HepG2 (cell line): Measurements from ENCODE around the gene UBE2O. TPM values are rescaled to one million over a fixed set of nuclear protein-coding genes. Genes with fewer than 3 reads are reported as not detected.
A peak's percentile ranks its signal among the peaks of the same experiment; 100 is the strongest.

Source experiments
- BCL6 ChIP-seq: IDR thresholded peaks from 2 replicates; pipeline ENCODE4 v1.6.1; 2016; ENCODE audit warnings: missing genetic modification reagents, missing compliant biosample characterization
- DPF2 ChIP-seq: sonication (generic); formaldehyde crosslinking; IDR thresholded peaks from 2 replicates; pipeline ENCODE4 v1.4.0; 2020; ENCODE audit warnings: mild to moderate bottlenecking, low read depth, missing genetic modification reagents, borderline replicate concordance
- DZIP1 ChIP-seq: sonication (generic); formaldehyde crosslinking; IDR thresholded peaks from 2 replicates; pipeline ENCODE4 v1.5.0; 2020; ENCODE audit warnings: mild to moderate bottlenecking, missing genetic modification reagents
- ELF4 ChIP-seq: sonication (generic); formaldehyde crosslinking; IDR thresholded peaks from 2 replicates; pipeline ENCODE4 v1.5.0; 2020; ENCODE audit warnings: missing genetic modification reagents, mild to moderate bottlenecking, moderate library complexity, borderline replicate concordance
- FOXJ3 ChIP-seq: sonication (generic); formaldehyde crosslinking; IDR thresholded peaks from 2 replicates; pipeline ENCODE4 v1.4.0; 2020; ENCODE audit warnings: missing genetic modification reagents, mild to moderate bottlenecking, borderline replicate concordance
- GABPA ChIP-seq, 2 experiments: IDR thresholded peaks; 2 replicates each; pipeline ENCODE4 v1.6.1; 2011 to 2016; ENCODE audit warnings: low read depth in 2 of 2, low read length in 1 of 2, missing biosample characterization in 1 of 2, missing genetic modification characterization in 1 of 2
- HOXA7 ChIP-seq: sonication (generic); formaldehyde crosslinking; IDR thresholded peaks from 2 replicates; pipeline ENCODE4 v1.8.1; 2022; ENCODE audit warnings: mild to moderate bottlenecking, missing genetic modification reagents, moderate library complexity
- NFIC ChIP-seq: IDR thresholded peaks from 2 replicates; pipeline ENCODE4 v1.6.1; 2012; ENCODE audit warnings: mild to moderate bottlenecking, low read length, inconsistent platforms
- PCBP1 ChIP-seq: fragments of 200-400 bp; formaldehyde crosslinking; IDR thresholded peaks from 2 replicates; pipeline ENCODE4 v1.6.1; 2017; ENCODE audit warnings: mild to moderate bottlenecking, low read depth, low read length, borderline replicate concordance
- RFX5 ChIP-seq: IDR thresholded peaks from 2 replicates; pipeline ENCODE4 v1.6.1; 2011; ENCODE audit warnings: low read depth, low read length, improper control_type of control experiment
- SRF ChIP-seq: IDR thresholded peaks from 2 replicates; pipeline ENCODE4 v1.6.1; 2011; ENCODE audit warnings: mild to moderate bottlenecking, low read depth, low read length, moderate library complexity
- ZNF224 ChIP-seq: sonication (generic); formaldehyde crosslinking; IDR thresholded peaks from 2 replicates; pipeline ENCODE4 v1.5.0; 2020; ENCODE audit warnings: mild to moderate bottlenecking, missing genetic modification reagents
- ZNF34 ChIP-seq: sonication (generic); formaldehyde crosslinking; IDR thresholded peaks from 2 replicates; pipeline ENCODE4 v1.4.0; 2020; ENCODE audit warnings: mild to moderate bottlenecking, missing genetic modification reagents, borderline replicate concordance
- ZNF383 ChIP-seq: sonication (generic); formaldehyde crosslinking; IDR thresholded peaks from 2 replicates; pipeline ENCODE4 v1.4.0; 2020; ENCODE audit warnings: missing genetic modification reagents, mild to moderate bottlenecking, borderline replicate concordance
- ZNF570 ChIP-seq: sonication (generic); formaldehyde crosslinking; IDR thresholded peaks from 2 replicates; pipeline ENCODE4 v1.4.0; 2020; ENCODE audit warnings: mild to moderate bottlenecking, missing genetic modification reagents, borderline replicate concordance
- ZNF7 ChIP-seq: IDR thresholded peaks from 2 replicates; pipeline ENCODE4 v1.6.1; 2016; ENCODE audit warnings: missing biosample characterization, missing genetic modification reagents
- ZNF83 ChIP-seq: sonication (generic); formaldehyde crosslinking; IDR thresholded peaks from 2 replicates; pipeline ENCODE4 v1.4.0; 2020; ENCODE audit warnings: missing genetic modification reagents, mild to moderate bottlenecking, borderline replicate concordance
- polyA plus RNA-seq, 8 experiments: library from polyadenylated mRNA; depleted of rRNA in 3 of 8; stranded (reverse) in 7 of 8; unstranded in 1 of 8; fragments of >200 nt; fragmentation: Illumina TruSeq in 4 of 8; extraction: Trizol in 4 of 8; gene quantifications; 2 replicates each; pipeline versions ENCODE4 v1.2.1 to v1.2.3, GENCODE V29; 2011 to 2016; ENCODE audit warnings: low read depth in 4 of 8, missing spikeins in 1 of 8, mixed read lengths in 1 of 8; ENCODE audit not compliant: insufficient read depth in 1 of 8
- total RNA-seq, 5 experiments: library from RNA; depleted of rRNA; stranded (reverse); fragments of >200 nt; fragmentation: Illumina TruSeq; extraction: Trizol; gene quantifications; 2 replicates each; pipeline ENCODE4 v1.2.3, GENCODE V29; 2016; ENCODE audit warnings: low read depth in 1 of 5
- TF ChIP-seq, protein P1 (sequence below): sonication (generic); formaldehyde crosslinking; IDR thresholded peaks from 2 replicates; pipeline ENCODE4 v1.5.1; 2020; ENCODE audit warnings: missing genetic modification reagents, mild to moderate bottlenecking, borderline replicate concordance
- TF ChIP-seq, protein P2 (sequence below): IDR thresholded peaks from 2 replicates; pipeline ENCODE4 v1.6.1; 2018; ENCODE audit warnings: missing genetic modification reagents, mild to moderate bottlenecking, missing compliant biosample characterization
- TF ChIP-seq, protein P3 (sequence below): sonication (generic); formaldehyde crosslinking; conservative IDR thresholded peaks from 2 replicates; pipeline ENCODE4 v1.4.0; 2020; ENCODE audit warnings: mild to moderate bottlenecking, missing genetic modification reagents, moderate library complexity

Gene UBE2O
- total and polyA plus RNA-seq, 2 of the 13 experiments (the other 11 are each of a cell fraction or from before 2014, with no cell fraction given) = 21.5 to 23.5 TPM

DNA sequence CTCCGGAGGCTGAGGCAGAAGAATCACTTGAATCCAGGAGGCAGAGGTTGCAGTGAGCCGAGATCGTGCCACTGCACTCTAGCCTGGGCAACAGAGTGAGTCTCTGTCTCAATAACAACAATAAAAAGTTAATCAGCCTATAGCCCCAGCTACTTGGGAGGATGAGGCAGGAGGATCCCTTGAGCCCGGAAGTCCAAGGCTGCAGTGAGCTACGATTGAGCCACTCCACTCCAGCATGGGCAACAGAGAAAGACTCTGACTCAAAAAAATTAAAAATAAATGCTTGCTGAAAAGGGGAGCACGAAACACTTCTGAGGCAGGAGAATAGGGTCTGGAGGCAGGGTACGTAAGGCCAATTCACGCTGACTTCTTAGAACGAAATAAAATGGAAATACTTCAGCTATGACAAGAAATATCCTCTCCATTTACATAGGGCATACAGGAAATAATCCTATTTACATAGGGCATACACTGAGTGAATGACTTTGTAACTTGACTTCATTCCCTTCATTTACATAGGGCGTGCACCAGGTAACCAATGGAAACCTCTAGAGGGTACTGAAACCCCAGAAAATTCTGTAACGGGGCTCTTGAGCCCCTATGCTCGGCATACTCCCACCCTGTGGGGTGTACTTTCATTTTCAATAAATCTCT, 96.0 kb downstream of the UBE2O start (continued):
- TF ChIP-seq, protein P1, sequence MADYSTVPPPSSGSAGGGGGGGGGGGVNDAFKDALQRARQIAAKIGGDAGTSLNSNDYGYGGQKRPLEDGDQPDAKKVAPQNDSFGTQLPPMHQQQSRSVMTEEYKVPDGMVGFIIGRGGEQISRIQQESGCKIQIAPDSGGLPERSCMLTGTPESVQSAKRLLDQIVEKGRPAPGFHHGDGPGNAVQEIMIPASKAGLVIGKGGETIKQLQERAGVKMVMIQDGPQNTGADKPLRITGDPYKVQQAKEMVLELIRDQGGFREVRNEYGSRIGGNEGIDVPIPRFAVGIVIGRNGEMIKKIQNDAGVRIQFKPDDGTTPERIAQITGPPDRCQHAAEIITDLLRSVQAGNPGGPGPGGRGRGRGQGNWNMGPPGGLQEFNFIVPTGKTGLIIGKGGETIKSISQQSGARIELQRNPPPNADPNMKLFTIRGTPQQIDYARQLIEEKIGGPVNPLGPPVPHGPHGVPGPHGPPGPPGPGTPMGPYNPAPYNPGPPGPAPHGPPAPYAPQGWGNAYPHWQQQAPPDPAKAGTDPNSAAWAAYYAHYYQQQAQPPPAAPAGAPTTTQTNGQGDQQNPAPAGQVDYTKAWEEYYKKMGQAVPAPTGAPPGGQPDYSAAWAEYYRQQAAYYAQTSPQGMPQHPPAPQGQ (CRISPR knock-in tag) = no peak
- TF ChIP-seq FOXJ3 (CRISPR knock-in tag) = no peak
- TF ChIP-seq GABPA (IDR thresholded peaks at IDR 0.05; ENCODE audit: low read depth, low read length) = no peak
- TF ChIP-seq GABPA (CRISPR knock-in tag; IDR thresholded peaks at IDR 0.05; ENCODE audit: low read depth) = peak; percentile 10; the same call in 1 of the 2 replicates
- TF ChIP-seq, protein P2, sequence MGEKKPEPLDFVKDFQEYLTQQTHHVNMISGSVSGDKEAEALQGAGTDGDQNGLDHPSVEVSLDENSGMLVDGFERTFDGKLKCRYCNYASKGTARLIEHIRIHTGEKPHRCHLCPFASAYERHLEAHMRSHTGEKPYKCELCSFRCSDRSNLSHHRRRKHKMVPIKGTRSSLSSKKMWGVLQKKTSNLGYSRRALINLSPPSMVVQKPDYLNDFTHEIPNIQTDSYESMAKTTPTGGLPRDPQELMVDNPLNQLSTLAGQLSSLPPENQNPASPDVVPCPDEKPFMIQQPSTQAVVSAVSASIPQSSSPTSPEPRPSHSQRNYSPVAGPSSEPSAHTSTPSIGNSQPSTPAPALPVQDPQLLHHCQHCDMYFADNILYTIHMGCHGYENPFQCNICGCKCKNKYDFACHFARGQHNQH = no peak
- 0 out of 2 replicates have a peak, but pooled peaks have one; percentile 28 for TF ChIP-seq DPF2 (CRISPR knock-in tag)
- no peak for TF ChIP-seq ZNF224 (CRISPR knock-in tag)
- TF ChIP-seq ZNF34 = no peak; the same call in 1 of the 2 replicates
- no peak for TF ChIP-seq RFX5
- TF ChIP-seq ZNF7 (CRISPR knock-in tag) = no peak
- TF ChIP-seq DZIP1 (CRISPR knock-in tag) = no peak
- TF ChIP-seq HOXA7 (CRISPR knock-in tag) = no peak
- no peak for TF ChIP-seq SRF
- TF ChIP-seq ZNF83 (CRISPR knock-in tag) = no peak
- TF ChIP-seq NFIC = no peak
- TF ChIP-seq, protein P3, sequence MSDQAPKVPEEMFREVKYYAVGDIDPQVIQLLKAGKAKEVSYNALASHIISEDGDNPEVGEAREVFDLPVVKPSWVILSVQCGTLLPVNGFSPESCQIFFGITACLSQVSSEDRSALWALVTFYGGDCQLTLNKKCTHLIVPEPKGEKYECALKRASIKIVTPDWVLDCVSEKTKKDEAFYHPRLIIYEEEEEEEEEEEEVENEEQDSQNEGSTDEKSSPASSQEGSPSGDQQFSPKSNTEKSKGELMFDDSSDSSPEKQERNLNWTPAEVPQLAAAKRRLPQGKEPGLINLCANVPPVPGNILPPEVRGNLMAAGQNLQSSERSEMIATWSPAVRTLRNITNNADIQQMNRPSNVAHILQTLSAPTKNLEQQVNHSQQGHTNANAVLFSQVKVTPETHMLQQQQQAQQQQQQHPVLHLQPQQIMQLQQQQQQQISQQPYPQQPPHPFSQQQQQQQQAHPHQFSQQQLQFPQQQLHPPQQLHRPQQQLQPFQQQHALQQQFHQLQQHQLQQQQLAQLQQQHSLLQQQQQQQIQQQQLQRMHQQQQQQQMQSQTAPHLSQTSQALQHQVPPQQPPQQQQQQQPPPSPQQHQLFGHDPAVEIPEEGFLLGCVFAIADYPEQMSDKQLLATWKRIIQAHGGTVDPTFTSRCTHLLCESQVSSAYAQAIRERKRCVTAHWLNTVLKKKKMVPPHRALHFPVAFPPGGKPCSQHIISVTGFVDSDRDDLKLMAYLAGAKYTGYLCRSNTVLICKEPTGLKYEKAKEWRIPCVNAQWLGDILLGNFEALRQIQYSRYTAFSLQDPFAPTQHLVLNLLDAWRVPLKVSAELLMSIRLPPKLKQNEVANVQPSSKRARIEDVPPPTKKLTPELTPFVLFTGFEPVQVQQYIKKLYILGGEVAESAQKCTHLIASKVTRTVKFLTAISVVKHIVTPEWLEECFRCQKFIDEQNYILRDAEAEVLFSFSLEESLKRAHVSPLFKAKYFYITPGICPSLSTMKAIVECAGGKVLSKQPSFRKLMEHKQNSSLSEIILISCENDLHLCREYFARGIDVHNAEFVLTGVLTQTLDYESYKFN = peak; percentile 36; the same call in 1 of the 2 replicates
- no peak for TF ChIP-seq ZNF383 (CRISPR knock-in tag)
- no peak for TF ChIP-seq ELF4 (CRISPR knock-in tag)
- TF ChIP-seq BCL6 (CRISPR knock-in tag) = no peak
- TF ChIP-seq ZNF570 = no peak
- TF ChIP-seq PCBP1 = no peak
